Prostate gland (tissue), 2 donors: ENCODE measurements around the gene CELA2B.

Experiments
- POLR2A ChIP-seq: fragments of 450-650 bp; IDR thresholded peaks from one replicate; pipeline ENCODE4 v1.6.1; 2016; ENCODE audit warnings: antibody characterized with exemption, mild to moderate bottlenecking
- TF ChIP-seq, protein P1 (sequence below), 4 experiments: fragments of 200-600 bp in 2 of 4; fragments of 450-650 bp in 2 of 4; sonication (generic) in 2 of 4; IDR thresholded peaks; 1 replicate in 3 of 4; 2 replicates in 1 of 4; pipeline ENCODE4 v1.5.1; 2016 to 2019; ENCODE audit warnings: antibody characterized with exemption in 4 of 4, mild to moderate bottlenecking in 2 of 4, moderate library complexity in 2 of 4

DNA sequence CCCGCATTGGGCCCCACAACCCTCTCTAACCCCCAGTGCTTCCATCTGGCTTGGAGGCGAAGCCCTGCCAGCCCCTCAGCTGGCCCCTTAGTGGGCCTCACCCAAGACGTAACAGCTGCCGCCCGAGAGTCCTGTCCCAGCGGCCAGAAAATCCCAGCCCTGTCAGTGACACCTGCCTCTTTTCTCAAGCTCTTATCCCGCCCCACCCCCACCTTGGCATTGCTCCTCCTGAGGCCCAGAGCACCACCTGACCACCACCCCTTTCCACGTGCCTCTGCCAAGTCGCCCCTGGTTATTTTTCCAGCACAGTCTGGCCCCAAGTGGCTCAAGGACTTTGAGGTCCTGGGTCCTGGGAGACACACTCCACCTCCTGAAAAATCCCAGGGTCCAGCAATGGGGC lies 43.6 kb upstream of the CELA2B start:
- TF ChIP-seq, protein P1, sequence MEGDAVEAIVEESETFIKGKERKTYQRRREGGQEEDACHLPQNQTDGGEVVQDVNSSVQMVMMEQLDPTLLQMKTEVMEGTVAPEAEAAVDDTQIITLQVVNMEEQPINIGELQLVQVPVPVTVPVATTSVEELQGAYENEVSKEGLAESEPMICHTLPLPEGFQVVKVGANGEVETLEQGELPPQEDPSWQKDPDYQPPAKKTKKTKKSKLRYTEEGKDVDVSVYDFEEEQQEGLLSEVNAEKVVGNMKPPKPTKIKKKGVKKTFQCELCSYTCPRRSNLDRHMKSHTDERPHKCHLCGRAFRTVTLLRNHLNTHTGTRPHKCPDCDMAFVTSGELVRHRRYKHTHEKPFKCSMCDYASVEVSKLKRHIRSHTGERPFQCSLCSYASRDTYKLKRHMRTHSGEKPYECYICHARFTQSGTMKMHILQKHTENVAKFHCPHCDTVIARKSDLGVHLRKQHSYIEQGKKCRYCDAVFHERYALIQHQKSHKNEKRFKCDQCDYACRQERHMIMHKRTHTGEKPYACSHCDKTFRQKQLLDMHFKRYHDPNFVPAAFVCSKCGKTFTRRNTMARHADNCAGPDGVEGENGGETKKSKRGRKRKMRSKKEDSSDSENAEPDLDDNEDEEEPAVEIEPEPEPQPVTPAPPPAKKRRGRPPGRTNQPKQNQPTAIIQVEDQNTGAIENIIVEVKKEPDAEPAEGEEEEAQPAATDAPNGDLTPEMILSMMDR (IDR thresholded peaks at IDR 0.05), result no peak
- TF ChIP-seq POLR2A, result no peak
